Stimulated activated memory B cell treated with anti-CD40 and anti-IgM and Interleukin-4, amounts not matched to agents 10 μg/mL and 1 μg/mL and 100 μg/mL, for 72 hours (primary cell): ENCODE data around the gene OR4K5.
A peak's percentile ranks its signal among the peaks of the same experiment; 100 is the strongest.

ENCODE experiments used
- ATAC-seq: fragments of 150-1000 bp; cut with Tn5 transposase; 2 replicates; pipeline ENCODE4 v1.10.0; 2021
- H3K27ac Mint-ChIP-seq: one replicate; pipeline ENCODE4 v1.8.0; 2022; ENCODE audit warnings: mild to moderate bottlenecking, mixed read lengths
- H3K27me3 Mint-ChIP-seq: one replicate; pipeline ENCODE4 v1.8.0; 2022; ENCODE audit warnings: mixed read lengths
- H3K36me3 Mint-ChIP-seq: one replicate; pipeline ENCODE4 v1.8.0; 2022; ENCODE audit warnings: mixed read lengths
- H3K4me1 Mint-ChIP-seq: one replicate; pipeline ENCODE4 v1.8.0; 2022; ENCODE audit warnings: mixed read lengths
- H3K4me3 Mint-ChIP-seq: one replicate; pipeline ENCODE4 v1.8.0; 2022; ENCODE audit warnings: mild to moderate bottlenecking, moderate library complexity, mixed read lengths
- H3K9me3 Mint-ChIP-seq: one replicate; pipeline ENCODE4 v1.8.0; 2022; ENCODE audit warnings: mixed read lengths

OR4K5 gene, protein sequence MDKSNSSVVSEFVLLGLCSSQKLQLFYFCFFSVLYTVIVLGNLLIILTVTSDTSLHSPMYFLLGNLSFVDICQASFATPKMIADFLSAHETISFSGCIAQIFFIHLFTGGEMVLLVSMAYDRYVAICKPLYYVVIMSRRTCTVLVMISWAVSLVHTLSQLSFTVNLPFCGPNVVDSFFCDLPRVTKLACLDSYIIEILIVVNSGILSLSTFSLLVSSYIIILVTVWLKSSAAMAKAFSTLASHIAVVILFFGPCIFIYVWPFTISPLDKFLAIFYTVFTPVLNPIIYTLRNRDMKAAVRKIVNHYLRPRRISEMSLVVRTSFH

GRCh38 chr14:19920021-19920657 is at the start of gene OR4K5:
Gene OR4K5, plus strand, starts transcription at chr14:19920607. Its CDS starts 0 bp downstream, at chr14:19920607.
- Mint-ChIP-seq H3K36me3 (no peaks in the 10 kb centered on the region), H3K9me3 (no peaks in the 10 kb centered on the region), H3K27me3 (no peaks in the 10 kb centered on the region), H3K27ac (no peak within 1 kb of the TSS), H3K4me3 (no peak within 1 kb of the TSS), H3K4me1 (no peaks in the 10 kb centered on the region)
- no peak for ATAC-seq

- ATAC-seq, result no peak
- no peak overlapping the region for H3K27ac Mint-ChIP-seq
- no peaks in the 10 kb centered on the region for H3K27me3 Mint-ChIP-seq
- H3K4me3 Mint-ChIP-seq, result no peak overlapping the region
- H3K4me1 Mint-ChIP-seq, result no peaks in the 10 kb centered on the region
- H3K36me3 Mint-ChIP-seq, result no peaks in the 10 kb centered on the region
- no peaks in the 10 kb centered on the region for H3K9me3 Mint-ChIP-seq
Measured at GRCh38 chr14:19873178-19873577, 47.2 kb upstream of the OR4K5 start.

DNA sequence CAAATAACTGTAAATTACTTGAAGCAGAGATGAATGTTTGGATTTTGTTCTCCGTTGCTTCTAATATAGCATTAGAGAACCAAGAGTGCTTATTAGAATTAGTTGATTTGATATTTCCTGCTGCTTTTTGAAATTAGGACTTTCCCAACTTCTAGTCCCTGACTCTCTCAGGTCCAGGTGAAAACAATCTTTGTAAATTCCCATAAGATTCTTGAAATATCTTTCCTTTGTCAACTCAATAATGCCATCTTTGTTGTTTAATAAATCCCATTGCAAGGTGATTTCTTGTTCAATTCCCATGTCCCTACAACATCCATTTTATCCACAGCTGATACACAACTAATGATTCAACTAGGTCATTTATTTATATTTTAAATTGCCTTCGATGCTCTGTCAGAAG is 45.6 kb upstream of the OR4K5 start, which contains the start of gene OR4K2:
TSS of gene OR4K2 (plus strand) at position 301 of the 400 bp plus-strand sequence. CDS start 1,126 bp downstream, outside the sequence.
- Mint-ChIP-seq H3K36me3 (no peaks in the 10 kb centered on the region), H3K4me1 (no peaks in the 10 kb centered on the region), H3K4me3 (no peak within 1 kb of the TSS), H3K9me3 (no peaks in the 10 kb centered on the region), H3K27me3 (no peaks in the 10 kb centered on the region), H3K27ac (no peak within 1 kb of the TSS)
- no peak for ATAC-seq

GRCh38 chr14:19878029-19878642 is 42.3 kb upstream of the OR4K5 start:
- Mint-ChIP-seq H3K27me3 (no peaks in the 10 kb centered on the region), H3K4me3 (no peak overlapping the region), H3K36me3 (no peaks in the 10 kb centered on the region), H3K27ac (no peak overlapping the region), H3K4me1 (no peaks in the 10 kb centered on the region), H3K9me3 (no peaks in the 10 kb centered on the region)
- no peak for ATAC-seq

GRCh38 chr14:19895282-19895681 is 25.1 kb upstream of the OR4K5 start:
- Mint-ChIP-seq H3K36me3 (no peaks in the 10 kb centered on the region), H3K4me1 (no peaks in the 10 kb centered on the region), H3K9me3 (peaks cover 8% of the 10 kb centered on the region), H3K27ac (no peak overlapping the region), H3K27me3 (no peaks in the 10 kb centered on the region), H3K4me3 (no peak overlapping the region)
- no peak for ATAC-seq

GRCh38 chr14:19900999-19901398 is 19.4 kb upstream of the OR4K5 start:
- Mint-ChIP-seq H3K4me1 (no peaks in the 10 kb centered on the region), H3K4me3 (no peak overlapping the region), H3K27ac (no peak overlapping the region), H3K36me3 (no peaks in the 10 kb centered on the region), H3K27me3 (no peaks in the 10 kb centered on the region), H3K9me3 (peaks cover 15% of the 10 kb centered on the region)
- peak; percentile 16 for ATAC-seq

- H3K36me3 Mint-ChIP-seq, result no peaks in the 10 kb centered on the region
- H3K4me3 Mint-ChIP-seq, result no peak overlapping the region
- no peak for ATAC-seq
- peaks cover 9% of the 10 kb centered on the region for H3K9me3 Mint-ChIP-seq
- no peaks in the 10 kb centered on the region for H3K4me1 Mint-ChIP-seq
- no peak overlapping the region for H3K27ac Mint-ChIP-seq
- no peaks in the 10 kb centered on the region for H3K27me3 Mint-ChIP-seq
Measured at GRCh38 chr14:19902409-19902808, 18.0 kb upstream of the OR4K5 start.

- Mint-ChIP-seq H3K4me1 (no peaks in the 10 kb centered on the region), H3K36me3 (no peaks in the 10 kb centered on the region), H3K27me3 (no peaks in the 10 kb centered on the region), H3K4me3 (no peak overlapping the region), H3K9me3 (peaks cover 5% of the 10 kb centered on the region), H3K27ac (no peak overlapping the region)
- ATAC-seq, result no peak
Measured at GRCh38 chr14:19906665-19907064, 13.7 kb upstream of the OR4K5 start.

- Mint-ChIP-seq H3K27me3 (no peaks in the 10 kb centered on the region), H3K4me1 (no peaks in the 10 kb centered on the region), H3K36me3 (no peaks in the 10 kb centered on the region), H3K27ac (no peak overlapping the region), H3K4me3 (no peak overlapping the region), H3K9me3 (peaks cover 4% of the 10 kb centered on the region)
- no peak for ATAC-seq
Measured at GRCh38 chr14:19911114-19911513, 9.3 kb upstream of the OR4K5 start.

DNA sequence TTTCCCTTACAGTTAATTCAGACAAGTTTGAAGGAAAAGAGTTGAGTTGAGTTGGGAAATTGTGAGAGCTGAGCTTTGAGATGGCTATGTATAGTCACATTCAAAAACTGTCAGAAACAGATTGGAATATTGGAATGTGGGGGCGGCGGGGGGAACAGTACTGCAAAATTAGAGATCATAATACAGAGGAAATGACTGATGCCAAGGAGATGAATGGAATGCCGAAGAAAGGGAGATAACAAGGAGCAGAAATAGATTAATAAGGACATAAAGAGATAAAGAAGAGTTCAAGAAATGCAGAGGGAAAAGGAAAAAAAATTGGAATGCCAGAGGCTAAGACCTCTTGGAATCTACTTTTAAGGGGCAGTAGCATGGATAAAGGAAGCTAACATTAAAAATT is 3.2 kb upstream of the OR4K5 start:
- ATAC-seq, result no peak
- Mint-ChIP-seq H3K4me3 (no peak overlapping the region), H3K9me3 (no peaks in the 10 kb centered on the region), H3K4me1 (no peaks in the 10 kb centered on the region), H3K27me3 (no peaks in the 10 kb centered on the region), H3K27ac (no peak overlapping the region), H3K36me3 (no peaks in the 10 kb centered on the region)

GRCh38 chr14:19917955-19918518 is 2.4 kb upstream of the OR4K5 start:
- Mint-ChIP-seq H3K36me3 (no peaks in the 10 kb centered on the region), H3K27me3 (no peaks in the 10 kb centered on the region), H3K9me3 (no peaks in the 10 kb centered on the region), H3K4me3 (no peak overlapping the region), H3K4me1 (no peaks in the 10 kb centered on the region), H3K27ac (no peak overlapping the region)
- ATAC-seq, result no peak

DNA sequence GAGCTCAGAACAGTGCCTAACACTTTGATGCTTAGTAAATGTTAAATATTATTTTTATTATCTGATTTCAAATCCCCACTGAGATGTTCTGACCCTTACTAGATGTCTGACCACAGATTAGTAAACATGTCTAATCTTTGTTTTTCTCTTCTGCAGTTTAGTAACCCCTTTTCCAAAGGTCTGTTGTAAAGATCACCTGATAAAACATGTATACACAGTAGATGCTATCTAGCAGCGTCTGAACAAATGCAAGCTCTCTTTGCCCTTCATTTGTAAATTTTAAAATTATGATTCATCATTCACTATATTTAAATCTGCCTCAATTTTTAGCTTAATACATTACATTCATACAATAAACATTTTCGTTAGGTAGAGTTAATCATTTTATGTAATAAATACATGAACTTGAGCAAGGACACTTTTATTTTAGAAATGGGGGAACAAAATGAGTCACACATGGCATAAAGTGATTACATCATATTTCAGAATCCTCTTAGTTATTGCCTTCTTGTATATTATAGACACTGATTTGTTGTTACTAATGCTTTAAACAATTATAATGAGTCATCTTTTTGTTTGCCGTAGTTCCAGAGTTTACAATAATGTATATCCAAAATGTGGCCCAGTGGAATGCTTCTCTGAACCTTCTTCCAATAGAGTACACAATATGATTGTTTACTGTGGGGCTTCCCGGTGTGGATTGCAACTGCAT is 1.7 kb upstream of the OR4K5 start:
- ATAC-seq, result no peak
- no peak overlapping the region for H3K4me3 Mint-ChIP-seq
- H3K27me3 Mint-ChIP-seq, result no peaks in the 10 kb centered on the region
- no peaks in the 10 kb centered on the region for H3K36me3 Mint-ChIP-seq
- no peaks in the 10 kb centered on the region for H3K9me3 Mint-ChIP-seq
- H3K4me1 Mint-ChIP-seq, result no peaks in the 10 kb centered on the region
- H3K27ac Mint-ChIP-seq, result no peak overlapping the region

DNA sequence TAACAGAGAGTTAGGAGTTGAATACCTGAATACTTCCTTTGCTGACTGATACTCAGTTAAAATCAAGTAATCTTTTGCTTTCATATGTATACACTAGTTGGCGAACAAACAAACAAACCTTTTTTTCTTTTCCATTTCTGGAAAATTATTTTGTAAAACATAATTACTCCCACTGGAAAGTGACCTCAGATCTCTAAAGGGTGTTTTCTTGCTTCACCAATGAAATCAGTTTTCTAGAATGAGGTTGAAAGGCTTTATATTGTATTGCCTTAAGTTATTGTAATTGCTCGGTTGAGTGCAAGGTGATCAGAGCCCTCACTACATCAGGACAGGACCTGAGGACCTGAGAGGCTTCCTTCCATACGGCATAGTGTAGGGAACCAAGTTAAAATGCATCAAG is 10.2 kb downstream of the OR4K5 start, which contains the start of gene OR4K1:
TSS of gene OR4K1 (plus strand) at position 301 of the 400 bp plus-strand sequence. CDS start 4,750 bp downstream, outside the sequence.
- Mint-ChIP-seq H3K27ac (no peak within 1 kb of the TSS), H3K4me1 (no peaks in the 10 kb centered on the region), H3K36me3 (no peaks in the 10 kb centered on the region), H3K9me3 (peaks cover 2% of the 10 kb centered on the region), H3K27me3 (no peaks in the 10 kb centered on the region), H3K4me3 (no peak within 1 kb of the TSS)
- no peak for ATAC-seq

DNA sequence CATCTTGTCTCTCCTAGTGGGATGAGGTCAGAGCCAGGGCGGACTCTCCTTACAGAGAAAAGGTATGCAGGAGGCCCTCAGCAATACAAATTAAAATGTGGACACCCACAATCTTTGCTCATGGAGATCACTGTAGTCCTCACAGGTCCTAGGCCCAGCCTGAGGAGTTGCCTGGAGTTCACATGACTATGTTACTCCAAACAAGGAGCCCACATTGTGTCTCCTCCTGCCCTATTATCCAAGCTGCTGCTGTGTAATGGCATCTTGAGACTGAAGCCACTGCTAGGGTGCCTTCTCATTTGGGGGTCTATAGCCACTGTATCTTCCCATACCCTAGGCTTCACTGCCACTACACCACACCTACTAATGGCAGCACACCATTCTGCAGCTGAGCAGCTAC is 21.3 kb downstream of the OR4K5 start:
- H3K9me3 Mint-ChIP-seq, result peaks cover under 1% of the 10 kb centered on the region
- ATAC-seq, result no peak
- H3K27ac Mint-ChIP-seq, result no peak overlapping the region
- H3K27me3 Mint-ChIP-seq, result no peaks in the 10 kb centered on the region
- H3K4me3 Mint-ChIP-seq, result no peak overlapping the region
- H3K4me1 Mint-ChIP-seq, result no peaks in the 10 kb centered on the region
- no peaks in the 10 kb centered on the region for H3K36me3 Mint-ChIP-seq
